C4-2B (cell line): Measurements from ENCODE around the gene SUGP2.

ENCODE experiments used
- CTCF ChIP-seq: fragments of 450-650 bp; conservative IDR thresholded peaks from 2 replicates; pipeline ENCODE4 v1.5.1; 2017; ENCODE audit warnings: mild to moderate bottlenecking
- ZFX ChIP-seq: fragments of 450-650 bp; IDR thresholded peaks from 2 replicates; pipeline ENCODE4 v1.6.1; 2017

- TF ChIP-seq CTCF, result no peak
- TF ChIP-seq ZFX, result no peak
Measured at GRCh38 chr19:18948075-18948975, 85.0 kb downstream of the SUGP2 start.
